Esophagus (tissue), 2 donors: ENCODE data around the gene CD109. TPM values are rescaled to one million over a fixed set of nuclear protein-coding genes. Genes with fewer than 3 reads are reported as not detected.
"Not testable (repeated sequence)": the region's sequence is repeated elsewhere in the genome, so short reads cannot be mapped to it uniquely, and the experiment has no call there.

ENCODE experiments used
- H3K27ac ChIP-seq, 2 donors: one replicate each; pipeline ENCODE4 v1.5.1; 2013; ENCODE audit warnings: low read depth in 2 of 2, mild to moderate bottlenecking in 2 of 2, inconsistent platforms in 1 of 2, low read length in 1 of 2, moderate library complexity in 1 of 2
- H3K27me3 ChIP-seq, 2 donors: one replicate each; pipeline ENCODE4 v1.6.1; 2013; ENCODE audit warnings: low read length in 2 of 2, control low read depth in 1 of 2, mild to moderate bottlenecking in 1 of 2; ENCODE audit not compliant: insufficient read depth in 2 of 2, control insufficient read depth in 1 of 2
- H3K36me3 ChIP-seq, 2 donors: one replicate each; pipeline ENCODE4 v1.6.1; 2013; ENCODE audit warnings: low read length in 1 of 2; ENCODE audit not compliant: control insufficient read depth in 2 of 2, insufficient read depth in 2 of 2
- H3K4me1 ChIP-seq, 2 donors: one replicate each; pipeline ENCODE4 v1.6.1; 2013; ENCODE audit warnings: low read length in 1 of 2; ENCODE audit not compliant: control insufficient read depth in 2 of 2, insufficient read depth in 2 of 2
- H3K4me3 ChIP-seq, 2 donors: one replicate each; pipeline ENCODE4 v1.5.1; 2013; ENCODE audit warnings: low read length in 2 of 2, mild to moderate bottlenecking in 2 of 2, low read depth in 1 of 2, moderate library complexity in 1 of 2
- H3K9me3 ChIP-seq, 2 donors: one replicate each; pipeline ENCODE4 v1.6.1; 2013; ENCODE audit warnings: mild to moderate bottlenecking in 2 of 2, low read depth in 1 of 2, low read length in 1 of 2, moderate library complexity in 1 of 2; ENCODE audit not compliant: control insufficient read depth in 2 of 2, insufficient read depth in 1 of 2
- WGBS, 2 donors: extraction: QIAGEN DNeasy Blood & Tissue Kit; methylation state at CpG; one replicate each; pipeline ENCODE4 v1.1.7; 2013; 5-methylcytosine and 5-hydroxymethylcytosine counted together
- polyA plus RNA-seq, 2 donors: library from polyadenylated mRNA; stranded (reverse); fragments of 200-250 nt; gene quantifications; one replicate each; pipeline ENCODE4 v1.2.3, GENCODE V29; 2013
- donor health status: healthy with polysubstance abuse.
- donor health status: Bipolar disorder and iron deficiency.

Gene CD109
- polyA plus RNA-seq, 2 donors: 3.6 to 7.9 TPM

- 59 to 81% methylated on average over 1 of the region's 1 CpG for WGBS, 2 donors
- Histone ChIP-seq H3K4me1 (no peaks in the 10 kb centered on the region), H3K27ac (peak overlapping the region; percentile 55 to 82), H3K27me3 (no peaks in the 10 kb centered on the region), H3K9me3 (no peaks in the 10 kb centered on the region), H3K36me3 (no peaks in the 10 kb centered on the region), H3K4me3 (no peak overlapping the region)
Observed at GRCh38 chr6:73703466-73703865, 7.5 kb downstream of the CD109 start.

- peak overlapping the region; percentile 46 to 82 for H3K27ac ChIP-seq
- no peak overlapping the region for H3K4me3 ChIP-seq
- H3K4me1 ChIP-seq: no peaks in the 10 kb centered on the region
- H3K9me3 ChIP-seq: no peaks in the 10 kb centered on the region
- no peaks in the 10 kb centered on the region for H3K36me3 ChIP-seq
- H3K27me3 ChIP-seq: no peaks in the 10 kb centered on the region
- WGBS, 2 donors: 34 to 56% methylated on average over 8 of the region's 8 CpGs
Observed at GRCh38 chr6:73704260-73704659, 8.3 kb downstream of the CD109 start.

GRCh38 chr6:73704798-73705197 lies 8.8 kb downstream of the CD109 start:
- 49 to 66% methylated on average over 4 of the region's 4 CpGs for WGBS, 2 donors
- H3K4me1 ChIP-seq: no peaks in the 10 kb centered on the region
- no peaks in the 10 kb centered on the region for H3K27me3 ChIP-seq
- H3K4me3 ChIP-seq: no peak overlapping the region
- peak overlapping the region; percentile 46 to 77 for H3K27ac ChIP-seq
- H3K9me3 ChIP-seq: no peaks in the 10 kb centered on the region
- no peaks in the 10 kb centered on the region for H3K36me3 ChIP-seq

GRCh38 chr6:73706971-73707370 lies 11.0 kb downstream of the CD109 start:
- WGBS, 2 donors: 93 to 95% methylated on average over 9 of the region's 9 CpGs
- H3K9me3 ChIP-seq: no peaks in the 10 kb centered on the region
- no peak overlapping the region for H3K4me3 ChIP-seq
- no peaks in the 10 kb centered on the region for H3K27me3 ChIP-seq
- no peaks in the 10 kb centered on the region for H3K4me1 ChIP-seq
- no peak overlapping the region for H3K27ac ChIP-seq
- H3K36me3 ChIP-seq: no peaks in the 10 kb centered on the region

- Histone ChIP-seq H3K4me3 (no peak overlapping the region), H3K27me3 (no peaks in the 10 kb centered on the region), H3K4me1 (peaks cover 0 to 3% of the 10 kb centered on the region in 2 donors), H3K9me3 (no peaks in the 10 kb centered on the region), H3K36me3 (no peaks in the 10 kb centered on the region), H3K27ac (no peak overlapping the region)
- 36 to 45% methylated on average over 2 of the region's 2 CpGs for WGBS, 2 donors
Observed at GRCh38 chr6:73710470-73710869, 14.5 kb downstream of the CD109 start.

- 71 to 81% methylated on average over 1 of the region's 1 CpG for WGBS, 2 donors
- Histone ChIP-seq H3K36me3 (no peaks in the 10 kb centered on the region), H3K4me3 (no peak overlapping the region), H3K27me3 (no peaks in the 10 kb centered on the region), H3K4me1 (peaks cover 0 to 3% of the 10 kb centered on the region in 2 donors), H3K27ac (no peak overlapping the region), H3K9me3 (no peaks in the 10 kb centered on the region)
Observed at GRCh38 chr6:73710948-73711347, 14.9 kb downstream of the CD109 start.

- peaks cover 0 to 3% of the 10 kb centered on the region in 2 donors for H3K4me1 ChIP-seq
- no peaks in the 10 kb centered on the region for H3K27me3 ChIP-seq
- no peaks in the 10 kb centered on the region for H3K36me3 ChIP-seq
- H3K4me3 ChIP-seq: no peak overlapping the region
- WGBS, 2 donors: 86 to 87% methylated on average over 5 of the region's 5 CpGs
- no peak overlapping the region for H3K27ac ChIP-seq
- no peaks in the 10 kb centered on the region for H3K9me3 ChIP-seq
Observed at GRCh38 chr6:73712535-73713173, 16.7 kb downstream of the CD109 start.

GRCh38 chr6:73713426-73714147 lies 17.6 kb downstream of the CD109 start:
- H3K4me3 ChIP-seq: no peak overlapping the region
- H3K4me1 ChIP-seq: peaks cover 0 to 3% of the 10 kb centered on the region in 2 donors
- no peaks in the 10 kb centered on the region for H3K9me3 ChIP-seq
- H3K36me3 ChIP-seq: no peaks in the 10 kb centered on the region
- H3K27ac ChIP-seq: peak overlapping the region; percentile 11 to 27
- no peaks in the 10 kb centered on the region for H3K27me3 ChIP-seq
- WGBS, 2 donors: 55 to 59% methylated on average over 8 of the region's 8 CpGs

GRCh38 chr6:73715111-73715508 lies 19.1 kb downstream of the CD109 start:
- not testable (repeated sequence) for H3K4me1 ChIP-seq, H3K9me3 ChIP-seq, H3K4me3 ChIP-seq, H3K36me3 ChIP-seq, H3K27me3 ChIP-seq, H3K27ac ChIP-seq
- WGBS, 2 donors: 56 to 61% methylated on average over 5 of the region's 5 CpGs

GRCh38 chr6:73719046-73719445 lies 23.0 kb downstream of the CD109 start:
- WGBS, 2 donors: 68 to 88% methylated on average over 2 of the region's 2 CpGs
- Histone ChIP-seq H3K9me3 (no peaks in the 10 kb centered on the region), H3K27ac (no peak overlapping the region), H3K36me3 (no peaks in the 10 kb centered on the region), H3K27me3 (no peaks in the 10 kb centered on the region), H3K4me3 (no peak overlapping the region), H3K4me1 (peaks cover 0 to 3% of the 10 kb centered on the region in 2 donors)
